Peyer's patch (tissue), 4 donors: ENCODE data around the gene NDUFB7.

Experiments
- POLR2A ChIP-seq, 2 donors: fragments of 450-650 bp; IDR thresholded peaks; one replicate each; pipeline ENCODE4 v1.5.1; 2017; ENCODE audit warnings: antibody characterized with exemption in 2 of 2, mild to moderate bottlenecking in 2 of 2, moderate library complexity in 2 of 2
- TF ChIP-seq, protein P1 (sequence below), 6 experiments: fragments of 450-650 bp in 4 of 6; fragments of 200-600 bp in 2 of 6; sonication (generic) in 1 of 6; IDR thresholded peaks; one replicate each; pipeline ENCODE4 v1.5.1; 2017 to 2019; ENCODE audit warnings: antibody characterized with exemption in 6 of 6, mild to moderate bottlenecking in 3 of 6, moderate library complexity in 1 of 6

DNA sequence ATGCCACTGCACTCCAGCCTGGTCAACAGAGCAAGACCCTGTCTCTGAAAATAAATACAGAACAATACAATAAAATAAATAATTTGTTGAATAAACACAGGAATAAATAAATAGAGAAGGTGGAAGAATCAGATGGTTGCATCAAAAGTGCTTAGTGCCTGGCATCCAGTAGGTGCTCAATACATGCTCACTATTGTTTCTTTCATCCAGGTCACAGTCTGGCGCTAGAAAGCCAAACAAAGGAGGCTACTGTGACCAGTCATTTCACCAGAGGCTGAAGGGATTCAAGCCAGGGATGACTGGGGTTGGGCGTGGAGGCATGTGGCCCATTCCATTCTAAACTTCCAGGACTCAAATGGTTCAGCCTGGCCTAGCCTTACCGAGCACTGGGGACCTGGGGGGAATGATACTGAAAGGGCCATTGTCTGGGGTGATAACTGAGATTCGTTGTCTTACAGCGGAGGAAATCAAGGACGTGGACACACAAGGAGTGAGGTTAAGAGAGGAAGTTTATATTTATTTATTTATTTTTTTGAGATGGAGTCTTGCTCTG is 3.6 kb upstream of the NDUFB7 start:
- TF ChIP-seq, protein P1, sequence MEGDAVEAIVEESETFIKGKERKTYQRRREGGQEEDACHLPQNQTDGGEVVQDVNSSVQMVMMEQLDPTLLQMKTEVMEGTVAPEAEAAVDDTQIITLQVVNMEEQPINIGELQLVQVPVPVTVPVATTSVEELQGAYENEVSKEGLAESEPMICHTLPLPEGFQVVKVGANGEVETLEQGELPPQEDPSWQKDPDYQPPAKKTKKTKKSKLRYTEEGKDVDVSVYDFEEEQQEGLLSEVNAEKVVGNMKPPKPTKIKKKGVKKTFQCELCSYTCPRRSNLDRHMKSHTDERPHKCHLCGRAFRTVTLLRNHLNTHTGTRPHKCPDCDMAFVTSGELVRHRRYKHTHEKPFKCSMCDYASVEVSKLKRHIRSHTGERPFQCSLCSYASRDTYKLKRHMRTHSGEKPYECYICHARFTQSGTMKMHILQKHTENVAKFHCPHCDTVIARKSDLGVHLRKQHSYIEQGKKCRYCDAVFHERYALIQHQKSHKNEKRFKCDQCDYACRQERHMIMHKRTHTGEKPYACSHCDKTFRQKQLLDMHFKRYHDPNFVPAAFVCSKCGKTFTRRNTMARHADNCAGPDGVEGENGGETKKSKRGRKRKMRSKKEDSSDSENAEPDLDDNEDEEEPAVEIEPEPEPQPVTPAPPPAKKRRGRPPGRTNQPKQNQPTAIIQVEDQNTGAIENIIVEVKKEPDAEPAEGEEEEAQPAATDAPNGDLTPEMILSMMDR (IDR thresholded peaks at IDR 0.05), result no peak
- TF ChIP-seq POLR2A (IDR thresholded peaks at IDR 0.05), result no peak
